GM19240 (cell line): Measurements from ENCODE around the gene CISD3.

Experiments
- DNase-seq: peaks from one replicate; pipeline ENCODE4 v3.0.0; 2011; ENCODE audit warnings: low spot score; ENCODE audit not compliant: insufficient read length

Gene CISD3

GRCh38 chr17:38729886-38730525 lies at the start of gene CISD3:
CISD3 (plus strand) TSS chr17:38730341; CDS start chr17:38730359, 18 bp downstream.
- peak; percentile 95 for DNase-seq

GRCh38 chr17:38681096-38681495 lies 49.0 kb upstream of the CISD3 start:
- no peak for DNase-seq

- DNase-seq, result no peak
Measured at GRCh38 chr17:38685491-38685890, 44.6 kb upstream of the CISD3 start.

- no peak for DNase-seq
Measured at GRCh38 chr17:38687286-38687685, 42.9 kb upstream of the CISD3 start.

- DNase-seq, result no peak
Measured at GRCh38 chr17:38690386-38690785, 39.8 kb upstream of the CISD3 start.

- DNase-seq, result no peak
Measured at GRCh38 chr17:38691154-38691553, 39.0 kb upstream of the CISD3 start.

GRCh38 chr17:38693700-38694329 lies 36.3 kb upstream of the CISD3 start:
- DNase-seq, result no peak

GRCh38 chr17:38697061-38697820 lies 32.9 kb upstream of the CISD3 start:
- no peak for DNase-seq

GRCh38 chr17:38698760-38699159 lies 31.4 kb upstream of the CISD3 start:
- DNase-seq, result no peak

- DNase-seq, result no peak
Measured at GRCh38 chr17:38701504-38702165, 28.5 kb upstream of the CISD3 start.

- DNase-seq, result peak; percentile 60
Measured at GRCh38 chr17:38702166-38702915, 27.8 kb upstream of the CISD3 start.

GRCh38 chr17:38702916-38703741 lies 27.0 kb upstream of the CISD3 start:
- peak; percentile 51 for DNase-seq

- peak; percentile 84 for DNase-seq
Measured at GRCh38 chr17:38703742-38704605, 26.2 kb upstream of the CISD3 start.

- DNase-seq, result peak; percentile 77
Measured at GRCh38 chr17:38704606-38705522, 25.3 kb upstream of the CISD3 start, which contains the start of gene MLLT6. MLLT6 (plus strand) TSS chr17:38705273; CDS start chr17:38705633, 360 bp downstream.

- DNase-seq, result no peak
Measured at GRCh38 chr17:38705523-38705802, 24.7 kb upstream of the CISD3 start.

GRCh38 chr17:38705803-38706504 lies 24.2 kb upstream of the CISD3 start:
- DNase-seq, result no peak

GRCh38 chr17:38706505-38707216 lies 23.5 kb upstream of the CISD3 start:
- no peak for DNase-seq
